ENCODE results near the gene FHOD3. TPM values are rescaled to one million over a fixed set of nuclear protein-coding genes. Genes with fewer than 3 reads are reported as not detected.
A peak's percentile ranks its signal among the peaks of the same experiment; 100 is the strongest.

Gene FHOD3
- total and polyA plus RNA-seq, 2 of the 4 experiments (the other 2 are of a cell fraction) = 14.6 to 16.0 TPM

GRCh38 chr18:36757991-36758390 lies 460.5 kb downstream of the FHOD3 start:
- peak; percentile 23 for DNase-seq
- TF ChIP-seq BHLHE40 (IDR thresholded peaks at IDR 0.05; ENCODE audit: low read depth, low read length) (no peak), CHD1 (IDR thresholded peaks at IDR 0.05; ENCODE audit: low read depth, low read length) (no peak), SMC3 (IDR thresholded peaks at IDR 0.05; ENCODE audit: low read depth, low read length) (no peak), FOS (IDR thresholded peaks at IDR 0.05; ENCODE audit: low read depth, low read length) (no peak), RAD21 (IDR thresholded peaks at IDR 0.05; ENCODE audit: low read length) (no peak), RFX5 (IDR thresholded peaks at IDR 0.05; ENCODE audit: low read depth, low read length) (no peak), RCOR1 (IDR thresholded peaks at IDR 0.05; ENCODE audit: insufficient replicate concordance, low read length) (no peak)
- TF ChIP-seq, protein P1, sequence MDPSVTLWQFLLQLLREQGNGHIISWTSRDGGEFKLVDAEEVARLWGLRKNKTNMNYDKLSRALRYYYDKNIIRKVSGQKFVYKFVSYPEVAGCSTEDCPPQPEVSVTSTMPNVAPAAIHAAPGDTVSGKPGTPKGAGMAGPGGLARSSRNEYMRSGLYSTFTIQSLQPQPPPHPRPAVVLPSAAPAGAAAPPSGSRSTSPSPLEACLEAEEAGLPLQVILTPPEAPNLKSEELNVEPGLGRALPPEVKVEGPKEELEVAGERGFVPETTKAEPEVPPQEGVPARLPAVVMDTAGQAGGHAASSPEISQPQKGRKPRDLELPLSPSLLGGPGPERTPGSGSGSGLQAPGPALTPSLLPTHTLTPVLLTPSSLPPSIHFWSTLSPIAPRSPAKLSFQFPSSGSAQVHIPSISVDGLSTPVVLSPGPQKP (IDR thresholded peaks at IDR 0.05; ENCODE audit: borderline replicate concordance, low read depth, low read length) = no peak
- TF ChIP-seq, protein P2, sequence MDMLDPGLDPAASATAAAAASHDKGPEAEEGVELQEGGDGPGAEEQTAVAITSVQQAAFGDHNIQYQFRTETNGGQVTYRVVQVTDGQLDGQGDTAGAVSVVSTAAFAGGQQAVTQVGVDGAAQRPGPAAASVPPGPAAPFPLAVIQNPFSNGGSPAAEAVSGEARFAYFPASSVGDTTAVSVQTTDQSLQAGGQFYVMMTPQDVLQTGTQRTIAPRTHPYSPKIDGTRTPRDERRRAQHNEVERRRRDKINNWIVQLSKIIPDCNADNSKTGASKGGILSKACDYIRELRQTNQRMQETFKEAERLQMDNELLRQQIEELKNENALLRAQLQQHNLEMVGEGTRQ (IDR thresholded peaks at IDR 0.05; ENCODE audit: low read depth, low read length) = no peak
- peaks cover 20% of the 10 kb centered on the region for H3K4me1 ChIP-seq (ENCODE audit: control insufficient read depth, insufficient read depth, low read length)
- H3K4ac ChIP-seq (ENCODE audit: low read depth, low read length) = peak overlapping the region; percentile 84
- H3K9ac ChIP-seq (ENCODE audit: low read depth, low read length) = no peak overlapping the region
- no peak overlapping the region for H3K4me3 ChIP-seq (ENCODE audit: insufficient read depth, low read depth, low read length)
- intact Hi-C loops (cut with micrococcal nuclease) = loop anchor here (1.0 to 10.0 kb wide), 10 partner anchors 51 to 1003 kb away; partner anchors contain the start of gene FHOD3
- H2BK5ac ChIP-seq (ENCODE audit: low read depth, low read length, poor library complexity, severe bottlenecking) = peak overlapping the region; percentile 48
- peak overlapping the region; percentile 88 for H2BK120ac ChIP-seq (ENCODE audit: low read depth, low read length)
- H4K20me1 ChIP-seq (ENCODE audit: insufficient read depth, low read length) = no peaks in the 10 kb centered on the region
- 0 out of 3 replicates have a peak overlapping the region, but pooled peaks have one; percentile 62 for H2BK15ac ChIP-seq (ENCODE audit: low read depth, low read length)
- dilution Hi-C loops (cut with HindIII; ENCODE audit: low sequenced_read_pairs, unreplicated experiment) = no loop called here
- H2AFZ ChIP-seq (replicated peaks; ENCODE audit: low read length, poor library complexity) = no peak overlapping the region
- peak overlapping the region; percentile 78; the same call in 1 of the 2 replicates for H3K18ac ChIP-seq (ENCODE audit: low read depth, low read length)
- POLR2A ChIA-PET (ENCODE audit: unreplicated experiment) = no interaction called here
- 0 out of 2 replicates have a peak overlapping the region, but pooled peaks have one; percentile 28 for H3K23ac ChIP-seq (ENCODE audit: low read depth, low read length)
- H3K14ac ChIP-seq (replicated peaks; ENCODE audit: low read depth, low read length) = 0 out of 2 replicates have a peak overlapping the region, but pooled peaks have one; percentile 41
- no peak overlapping the region for H3K27ac ChIP-seq (ENCODE audit: insufficient read depth, low read length)
- peak overlapping the region; percentile 91; the same call in 1 of the 2 replicates for H2AK5ac ChIP-seq (ENCODE audit: low read depth, low read length)
- peak overlapping the region; percentile 81; the same call in 1 of the 2 replicates for H4K91ac ChIP-seq (ENCODE audit: insufficient read depth, low read depth, low read length)
- H3K27me3 ChIP-seq (ENCODE audit: control insufficient read depth, insufficient read depth, low read length) = no peaks in the 10 kb centered on the region
- H3K79me1 ChIP-seq (ENCODE audit: low read depth in 1 of 2, low read length in 2 of 2) = peaks cover 0 to 7% of the 10 kb centered on the region in 2 experiments; a peak in 2 of 4 replicates
- in situ Hi-C loops (cut with MboI; ENCODE audit: low sequenced_read_pairs) = loop anchor here (5.0 to 10.0 kb wide), 2 partner anchors 76 to 473 kb away; no protein-coding TSS in a partner anchor
- ATAC-seq (ENCODE audit: low read depth) = no peak
- H3K36me3 ChIP-seq (ENCODE audit: control insufficient read depth, insufficient read depth, low read length) = peaks cover 4% of the 10 kb centered on the region
- H2BK20ac ChIP-seq (ENCODE audit: low read depth, low read length) = peak overlapping the region; percentile 81
- no peak overlapping the region for H3K4me2 ChIP-seq (ENCODE audit: low read depth, low read length)
- CTCF ChIA-PET = interaction anchor here (0.7 to 1.4 kb wide), 4 partner anchors 66 to 173 kb away, joined by 3 to 9 read pairs (median 4); no protein-coding TSS in a partner anchor
- H2AK9ac ChIP-seq (replicated peaks; ENCODE audit: low read depth, low read length, poor library complexity) = no peak overlapping the region
- peak overlapping the region in 1 of 2 experiments; percentile 39; a peak in 1 of 4 replicates for H4K8ac ChIP-seq (ENCODE audit: low read depth in 2 of 2, low read length in 2 of 2)
- H3K56ac ChIP-seq (ENCODE audit: extremely low read depth, insufficient read depth, low read length) = no peak overlapping the region
- no peaks in the 10 kb centered on the region for H3K9me3 ChIP-seq (ENCODE audit: control insufficient read depth, insufficient read depth, low read length)
- no CpG with 5 or more reads among the region's 3 CpGs for WGBS, 2 experiments (ENCODE audit: extremely low coverage in 2 of 2, insufficient read length in 1 of 2)
- peak overlapping the region; percentile 58 for H4K5ac ChIP-seq (ENCODE audit: low read depth, low read length)
- peaks cover 26% of the 10 kb centered on the region for H3K9me1 ChIP-seq (ENCODE audit: insufficient read depth, low read length)
- no TSS peak for BruUV-seq (replicated peaks)

Data from IMR-90 (cell line).